Glomerular visceral epithelial cell (primary cell): Measurements from ENCODE around the gene CCDC40.
A peak's percentile ranks its signal among the peaks of the same experiment; 100 is the strongest.

Source experiments
- DNase-seq: peaks from one replicate; pipeline ENCODE4 v3.0.0-alpha.2; 2016; ENCODE audit errors: extremely low spot score

Gene CCDC40

DNA sequence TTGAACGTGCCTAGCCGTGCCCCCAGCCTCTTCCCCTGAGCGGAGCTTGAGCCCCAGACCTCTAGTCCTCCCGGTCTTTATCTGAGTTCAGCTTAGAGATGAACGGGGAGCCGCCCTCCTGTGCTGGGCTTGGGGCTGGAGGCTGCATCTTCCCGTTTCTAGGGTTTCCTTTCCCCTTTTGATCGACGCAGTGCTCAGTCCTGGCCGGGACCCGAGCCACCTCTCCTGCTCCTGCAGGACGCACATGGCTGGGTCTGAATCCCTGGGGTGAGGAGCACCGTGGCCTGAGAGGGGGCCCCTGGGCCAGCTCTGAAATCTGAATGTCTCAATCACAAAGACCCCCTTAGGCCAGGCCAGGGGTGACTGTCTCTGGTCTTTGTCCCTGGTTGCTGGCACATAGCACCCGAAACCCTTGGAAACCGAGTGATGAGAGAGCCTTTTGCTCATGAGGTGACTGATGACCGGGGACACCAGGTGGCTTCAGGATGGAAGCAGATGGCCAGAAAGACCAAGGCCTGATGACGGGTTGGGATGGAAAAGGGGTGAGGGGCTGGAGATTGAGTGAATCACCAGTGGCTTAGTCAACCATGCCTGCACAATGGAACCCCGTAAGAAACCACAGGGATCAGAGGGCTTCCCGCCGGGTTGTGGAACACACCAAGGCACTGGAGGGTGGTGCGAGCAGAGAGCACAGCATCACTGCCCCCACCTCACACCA, 65.7 kb downstream of the CCDC40 start:
- peak; percentile 42 for DNase-seq

DNA sequence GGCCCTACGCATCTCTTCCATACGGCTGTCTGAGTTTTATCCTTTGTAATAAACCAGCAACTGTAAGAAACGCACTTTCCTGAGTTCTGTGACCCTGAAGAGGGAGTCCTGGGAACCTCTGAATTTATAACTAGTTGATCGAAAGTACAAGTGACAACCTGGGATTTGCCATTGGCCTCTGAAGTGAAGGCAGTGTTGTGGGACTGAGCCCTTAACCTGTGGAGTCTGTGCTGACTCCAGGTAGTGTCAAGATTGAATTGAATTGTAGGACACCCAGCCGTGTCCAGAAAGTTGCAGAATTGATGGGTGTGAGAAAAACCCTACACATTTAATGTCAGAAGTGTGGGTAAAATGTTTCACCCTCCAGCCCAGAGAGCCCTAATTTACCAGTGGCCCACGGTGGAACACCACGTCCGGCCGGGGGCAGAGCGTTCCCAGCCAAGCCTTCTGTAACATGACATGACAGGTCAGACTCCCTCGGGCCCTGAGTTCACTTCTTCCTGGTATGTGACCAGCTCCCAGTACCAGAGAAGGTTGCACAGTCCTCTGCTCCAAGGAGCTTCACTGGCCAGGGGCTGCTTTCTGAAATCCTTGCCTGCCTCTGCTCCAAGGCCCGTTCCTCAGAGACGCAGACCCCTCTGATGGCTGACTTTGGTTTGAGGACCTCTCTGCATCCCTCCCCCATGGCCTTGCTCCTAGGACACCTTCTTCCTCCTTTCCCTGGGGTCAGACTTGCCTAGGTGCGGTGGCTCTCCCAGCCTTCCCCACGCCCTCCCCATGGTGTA, 66.4 kb downstream of the CCDC40 start:
- no peak for DNase-seq

DNA sequence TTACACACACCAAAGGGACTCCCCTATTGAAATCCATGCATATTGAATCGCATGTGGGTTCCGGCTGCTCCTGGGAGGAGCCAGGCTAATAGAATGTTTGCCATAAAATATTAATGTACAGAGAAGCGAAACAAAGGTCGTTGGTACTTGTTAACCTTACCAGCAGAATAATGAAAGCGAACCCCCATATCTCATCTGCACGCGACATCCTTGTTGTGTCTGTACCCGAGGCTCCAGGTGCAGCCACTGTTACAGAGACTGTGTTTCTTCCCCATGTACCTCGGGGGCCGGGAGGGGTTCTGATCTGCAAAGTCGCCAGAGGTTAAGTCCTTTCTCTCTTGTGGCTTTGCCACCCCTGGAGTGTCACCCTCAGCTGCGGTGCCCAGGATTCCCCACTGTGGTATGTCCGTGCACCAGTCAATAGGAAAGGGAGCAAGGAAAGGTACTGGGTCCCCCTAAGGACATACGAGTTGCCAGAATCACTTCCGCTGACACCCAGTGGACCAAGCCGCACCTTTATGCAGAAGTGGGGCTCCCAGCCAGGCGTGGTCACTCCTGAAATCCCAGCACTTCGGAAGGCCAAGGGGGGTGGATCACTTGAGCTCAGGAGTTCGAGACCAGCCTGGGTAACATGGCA, 67.1 kb downstream of the CCDC40 start:
- no peak for DNase-seq

DNA sequence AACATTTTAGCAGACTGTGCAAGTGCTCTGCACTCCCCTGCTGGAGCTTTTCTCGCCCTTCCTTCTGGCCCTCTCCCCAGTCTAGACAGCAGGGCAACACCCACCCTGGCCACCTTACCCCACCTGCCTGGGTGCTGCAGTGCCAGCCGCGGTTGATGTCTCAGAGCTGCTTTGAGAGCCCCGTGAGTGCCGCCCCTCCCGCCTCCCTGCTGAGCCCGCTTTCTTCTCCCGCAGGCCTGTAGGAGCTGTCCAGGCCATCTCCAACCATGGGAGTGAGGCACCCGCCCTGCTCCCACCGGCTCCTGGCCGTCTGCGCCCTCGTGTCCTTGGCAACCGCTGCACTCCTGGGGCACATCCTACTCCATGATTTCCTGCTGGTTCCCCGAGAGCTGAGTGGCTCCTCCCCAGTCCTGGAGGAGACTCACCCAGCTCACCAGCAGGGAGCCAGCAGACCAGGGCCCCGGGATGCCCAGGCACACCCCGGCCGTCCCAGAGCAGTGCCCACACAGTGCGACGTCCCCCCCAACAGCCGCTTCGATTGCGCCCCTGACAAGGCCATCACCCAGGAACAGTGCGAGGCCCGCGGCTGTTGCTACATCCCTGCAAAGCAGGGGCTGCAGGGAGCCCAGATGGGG, 68.0 kb downstream of the CCDC40 start:
- DNase-seq, result peak; percentile 21

DNA sequence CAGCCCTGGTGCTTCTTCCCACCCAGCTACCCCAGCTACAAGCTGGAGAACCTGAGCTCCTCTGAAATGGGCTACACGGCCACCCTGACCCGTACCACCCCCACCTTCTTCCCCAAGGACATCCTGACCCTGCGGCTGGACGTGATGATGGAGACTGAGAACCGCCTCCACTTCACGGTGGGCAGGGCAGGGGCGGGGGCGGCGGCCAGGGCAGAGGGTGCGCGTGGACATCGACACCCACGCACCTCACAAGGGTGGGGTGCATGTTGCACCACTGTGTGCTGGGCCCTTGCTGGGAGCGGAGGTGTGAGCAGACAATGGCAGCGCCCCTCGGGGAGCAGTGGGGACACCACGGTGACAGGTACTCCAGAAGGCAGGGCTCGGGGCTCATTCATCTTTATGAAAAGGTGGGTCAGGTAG, 68.5 kb downstream of the CCDC40 start:
- no peak for DNase-seq

DNA sequence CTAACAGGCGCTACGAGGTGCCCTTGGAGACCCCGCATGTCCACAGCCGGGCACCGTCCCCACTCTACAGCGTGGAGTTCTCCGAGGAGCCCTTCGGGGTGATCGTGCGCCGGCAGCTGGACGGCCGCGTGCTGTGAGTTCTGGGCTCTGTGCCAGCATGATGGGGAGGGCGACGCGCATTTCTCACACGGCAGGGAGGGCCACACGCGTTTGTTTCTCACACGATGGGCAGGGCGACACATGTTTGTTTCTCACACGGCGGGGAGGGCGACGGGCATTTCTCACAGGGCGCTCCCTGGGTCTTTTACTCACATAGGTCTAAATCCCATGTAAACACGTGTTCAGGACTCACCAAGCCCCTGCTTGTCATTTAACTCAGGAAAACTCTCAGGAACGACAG, 69.3 kb downstream of the CCDC40 start:
- no peak for DNase-seq

DNA sequence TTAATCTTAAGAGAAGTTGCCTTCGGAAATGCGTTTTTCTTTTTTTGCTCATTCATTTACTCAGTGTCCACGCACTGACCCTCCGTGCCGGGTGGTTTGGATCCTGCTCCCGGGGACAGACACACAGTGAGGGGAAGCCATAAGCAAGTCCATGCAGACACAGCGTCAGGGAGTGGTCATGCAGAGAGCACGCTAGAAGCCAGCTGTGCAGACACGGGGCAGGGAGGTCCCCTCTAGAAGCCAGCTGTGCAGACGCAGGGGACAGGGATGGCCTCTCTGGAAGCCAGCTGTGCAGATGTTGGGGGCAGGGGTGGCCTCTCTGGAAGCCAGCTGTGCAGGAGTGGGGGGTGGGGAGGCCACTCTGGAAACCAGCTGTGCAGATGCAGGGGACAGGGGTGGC, 69.7 kb downstream of the CCDC40 start:
- no peak for DNase-seq

DNA sequence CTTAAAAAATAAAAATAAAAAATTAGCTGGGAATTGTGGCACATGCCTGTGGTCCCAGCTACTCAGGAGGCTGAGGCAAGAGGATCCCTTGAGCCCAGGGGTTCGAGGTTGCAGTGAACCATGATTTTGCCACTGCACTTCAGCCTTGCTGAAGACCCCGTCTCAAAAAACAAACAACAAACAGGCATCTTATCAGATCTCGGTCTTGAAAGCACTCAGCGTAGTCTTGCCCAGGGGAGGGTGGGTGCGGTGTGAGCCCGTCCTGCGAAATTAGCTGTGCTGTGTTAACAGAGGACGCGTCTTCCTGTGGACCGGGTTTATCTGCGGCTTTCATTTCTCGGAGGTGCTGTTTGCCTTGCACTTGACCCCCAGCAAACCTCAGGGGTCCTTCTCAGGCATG, 70.3 kb downstream of the CCDC40 start:
- no peak for DNase-seq

DNA sequence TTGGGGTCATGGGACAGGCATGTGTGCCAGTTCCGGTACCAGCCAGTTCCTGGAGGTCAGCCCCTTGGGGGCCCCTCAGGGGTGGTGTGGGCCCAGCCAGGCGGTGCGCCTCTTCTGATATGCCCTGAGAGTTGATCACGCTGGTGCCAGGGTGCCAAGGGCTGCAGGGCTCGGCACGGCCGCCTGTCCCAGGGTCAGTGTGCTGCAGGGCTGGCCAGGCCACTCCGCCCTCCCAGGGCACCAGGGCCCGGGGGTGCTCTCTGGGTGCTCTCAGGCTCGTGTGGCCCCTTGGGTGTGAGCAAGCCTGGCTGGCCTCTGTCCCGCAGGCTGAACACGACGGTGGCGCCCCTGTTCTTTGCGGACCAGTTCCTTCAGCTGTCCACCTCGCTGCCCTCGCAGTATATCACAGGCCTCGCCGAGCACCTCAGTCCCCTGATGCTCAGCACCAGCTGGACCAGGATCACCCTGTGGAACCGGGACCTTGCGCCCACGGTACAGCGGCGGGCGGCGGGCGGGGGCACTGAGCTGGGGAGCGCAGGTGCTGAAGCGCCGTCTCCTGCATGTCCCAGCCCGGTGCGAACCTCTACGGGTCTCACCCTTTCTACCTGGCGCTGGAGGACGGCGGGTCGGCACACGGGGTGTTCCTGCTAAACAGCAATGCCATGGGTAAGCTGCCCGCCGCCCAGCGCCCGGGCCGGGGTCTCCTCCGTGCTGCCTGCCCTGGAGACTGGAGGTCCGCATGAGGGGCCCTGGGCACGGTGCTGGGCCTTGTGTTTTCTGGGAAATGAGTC, 71.0 kb downstream of the CCDC40 start:
- no peak for DNase-seq

DNA sequence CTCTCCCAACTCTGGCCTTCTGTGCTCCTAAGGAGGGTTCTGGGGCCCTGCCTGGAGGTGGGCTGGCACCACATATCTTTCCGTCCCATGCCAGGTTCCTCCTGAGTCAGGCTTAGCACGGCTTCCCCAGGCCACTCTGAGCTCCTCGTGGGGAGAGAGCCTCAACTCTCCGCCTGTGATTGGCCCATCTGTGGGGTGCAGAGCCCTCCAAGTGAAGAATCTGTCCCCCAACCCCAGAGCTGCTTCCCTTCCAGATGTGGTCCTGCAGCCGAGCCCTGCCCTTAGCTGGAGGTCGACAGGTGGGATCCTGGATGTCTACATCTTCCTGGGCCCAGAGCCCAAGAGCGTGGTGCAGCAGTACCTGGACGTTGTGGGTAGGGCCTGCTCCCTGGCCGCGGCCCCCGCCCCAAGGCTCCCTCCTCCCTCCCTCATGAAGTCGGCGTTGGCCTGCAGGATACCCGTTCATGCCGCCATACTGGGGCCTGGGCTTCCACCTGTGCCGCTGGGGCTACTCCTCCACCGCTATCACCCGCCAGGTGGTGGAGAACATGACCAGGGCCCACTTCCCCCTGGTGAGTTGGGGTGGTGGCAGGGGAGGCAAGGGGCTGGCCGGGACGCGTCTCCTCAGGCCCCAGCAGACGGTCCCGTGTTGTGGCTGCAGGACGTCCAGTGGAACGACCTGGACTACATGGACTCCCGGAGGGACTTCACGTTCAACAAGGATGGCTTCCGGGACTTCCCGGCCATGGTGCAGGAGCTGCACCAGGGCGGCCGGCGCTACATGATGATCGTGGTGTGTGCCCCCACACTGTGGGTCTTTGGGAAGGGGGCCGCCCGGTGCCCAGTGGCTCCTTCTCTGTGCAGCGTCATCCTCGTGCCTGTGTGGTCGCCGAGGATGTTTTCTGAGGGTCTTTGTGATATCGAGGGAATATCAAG, 71.9 kb downstream of the CCDC40 start:
- DNase-seq, result no peak

DNA sequence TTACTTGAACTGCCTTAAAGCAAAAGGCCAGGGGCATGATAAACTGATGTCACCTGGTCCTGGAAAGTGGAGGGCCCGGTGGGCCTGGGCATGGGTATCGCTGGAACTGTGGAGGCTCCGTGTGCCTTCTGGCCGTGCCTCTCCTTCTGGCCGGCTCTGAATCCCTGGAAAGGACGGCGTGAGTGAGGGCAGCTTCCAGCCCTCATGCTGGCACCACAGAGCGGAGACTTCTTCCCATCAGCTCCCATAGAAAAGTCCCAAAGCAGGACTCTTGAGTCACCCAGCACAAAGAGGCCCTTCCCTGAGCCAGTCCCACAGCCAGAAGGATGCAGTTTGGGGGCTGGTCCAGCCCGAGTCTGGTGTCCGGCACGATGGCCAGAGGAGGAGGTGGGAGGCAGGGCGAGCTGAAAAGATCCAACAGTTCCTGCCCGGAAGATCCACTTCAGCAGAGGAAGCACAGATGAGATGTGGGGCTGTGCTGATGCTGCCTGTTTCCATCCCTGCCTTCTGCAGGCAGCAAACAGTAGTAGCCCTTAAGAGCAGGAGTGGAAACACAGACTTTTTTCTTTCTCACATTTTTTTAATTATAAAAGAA, 72.7 kb downstream of the CCDC40 start:
- DNase-seq, result no peak

DNA sequence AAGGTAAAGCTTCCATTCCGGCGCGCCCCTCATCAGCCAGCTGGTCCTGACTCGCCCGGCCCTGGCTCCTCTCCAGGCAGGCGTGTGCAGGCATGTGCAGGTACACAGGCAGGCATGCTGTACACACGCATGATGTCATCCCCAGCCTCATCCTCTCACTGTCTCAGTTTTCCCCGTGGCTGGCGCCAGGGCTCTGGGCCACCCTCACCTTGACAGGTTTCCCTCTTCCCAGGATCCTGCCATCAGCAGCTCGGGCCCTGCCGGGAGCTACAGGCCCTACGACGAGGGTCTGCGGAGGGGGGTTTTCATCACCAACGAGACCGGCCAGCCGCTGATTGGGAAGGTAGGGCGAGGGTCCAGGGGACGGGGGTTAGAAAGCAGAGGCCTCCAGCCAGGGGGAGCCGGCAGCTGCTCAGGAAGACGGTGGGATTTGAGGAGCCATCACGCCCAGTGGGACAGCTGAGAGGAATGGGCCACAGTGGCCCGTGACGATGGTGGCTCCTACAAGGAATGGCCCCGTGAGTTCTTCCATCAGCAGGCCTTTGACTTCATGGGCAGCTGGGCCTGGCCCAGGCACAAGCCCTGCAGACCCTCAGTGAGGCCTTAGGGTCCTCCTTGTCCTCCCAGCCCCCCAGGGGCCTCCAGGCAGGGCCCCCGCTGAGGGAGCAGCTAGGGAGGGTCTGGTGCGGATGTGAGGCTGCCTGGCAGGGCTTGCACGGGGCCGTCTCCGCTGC, 73.4 kb downstream of the CCDC40 start:
- no peak for DNase-seq

DNA sequence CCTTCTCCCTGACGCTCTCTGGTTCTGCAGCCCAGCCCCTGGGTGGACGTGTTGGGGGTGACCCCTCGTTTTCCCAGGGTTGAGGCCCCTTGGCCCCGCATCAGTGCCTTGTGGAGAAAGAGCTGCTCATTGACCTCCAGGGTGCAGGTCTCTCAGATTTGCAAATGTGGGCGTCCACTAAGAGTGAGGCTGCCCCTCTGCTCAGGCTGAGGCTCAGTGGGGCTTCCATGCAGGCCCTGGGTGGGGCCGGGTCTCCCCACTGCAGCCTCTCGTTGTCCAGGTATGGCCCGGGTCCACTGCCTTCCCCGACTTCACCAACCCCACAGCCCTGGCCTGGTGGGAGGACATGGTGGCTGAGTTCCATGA, 74.0 kb downstream of the CCDC40 start:
- DNase-seq, result no peak

DNA sequence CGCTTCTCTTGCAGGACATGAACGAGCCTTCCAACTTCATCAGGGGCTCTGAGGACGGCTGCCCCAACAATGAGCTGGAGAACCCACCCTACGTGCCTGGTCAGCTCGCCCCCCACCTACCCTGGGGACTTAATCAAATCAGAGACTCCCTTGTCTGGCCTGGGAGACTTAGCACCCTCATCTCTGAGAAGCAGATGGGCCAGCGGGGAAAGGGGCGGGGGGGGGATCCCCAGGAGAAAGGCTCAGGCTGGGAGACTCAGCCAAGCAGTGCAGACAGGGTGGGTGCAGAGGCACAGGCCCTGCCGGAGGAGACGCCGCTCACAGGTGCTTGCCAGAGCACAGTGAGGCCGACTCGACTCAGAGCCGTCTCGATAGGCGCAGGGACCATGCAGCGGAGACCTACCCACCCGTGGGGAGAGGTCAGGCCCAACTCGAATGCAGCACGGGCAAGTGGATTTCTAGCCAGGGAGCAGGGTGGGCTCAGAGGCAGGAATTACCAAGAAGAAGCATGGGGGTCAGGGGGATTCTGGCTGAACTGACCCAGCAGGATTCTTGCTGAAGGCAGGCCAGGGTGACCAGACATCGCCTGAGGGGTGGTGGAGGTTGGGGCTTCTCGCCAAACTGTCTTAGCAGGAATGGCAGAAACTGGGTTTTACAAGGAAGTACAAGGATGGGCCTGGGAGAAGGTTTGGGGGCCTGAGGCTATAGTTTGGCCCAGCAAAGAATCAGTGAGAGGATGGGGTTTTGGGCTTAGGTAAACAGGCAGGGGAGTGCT, 74.7 kb downstream of the CCDC40 start:
- DNase-seq, result no peak

DNA sequence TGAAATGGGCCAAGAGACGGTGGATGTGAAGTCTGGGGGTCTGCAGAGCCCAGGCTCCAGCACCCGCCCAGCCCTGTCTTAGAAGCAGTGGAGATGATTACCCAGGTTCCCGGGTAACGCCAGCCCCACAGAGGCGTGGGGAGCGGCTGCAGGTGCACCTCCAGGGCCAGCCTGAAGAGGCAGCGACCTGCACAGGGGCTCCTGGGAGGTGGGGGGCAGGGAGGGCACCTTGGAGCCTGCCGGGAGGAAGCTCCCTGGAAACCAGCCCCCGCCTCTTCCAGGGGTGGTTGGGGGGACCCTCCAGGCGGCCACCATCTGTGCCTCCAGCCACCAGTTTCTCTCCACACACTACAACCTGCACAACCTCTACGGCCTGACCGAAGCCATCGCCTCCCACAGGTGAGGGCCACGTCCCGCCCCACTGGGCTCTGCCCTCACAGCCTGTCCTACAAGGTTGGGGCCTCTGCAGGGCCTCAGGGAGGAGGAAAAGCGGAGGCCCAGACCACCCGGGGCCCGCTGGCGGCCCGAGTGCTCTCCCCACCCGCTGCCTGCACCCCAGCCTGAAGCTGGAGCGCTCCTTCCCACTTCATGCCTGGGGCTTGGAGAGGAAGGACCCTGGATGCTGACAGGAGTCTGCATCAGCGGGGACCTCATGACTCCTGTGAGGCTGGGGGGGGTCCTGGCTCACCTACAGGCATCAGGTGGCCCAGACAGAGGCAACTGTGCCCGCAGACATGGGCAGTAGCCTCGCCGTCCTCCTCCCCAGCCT, 75.4 kb downstream of the CCDC40 start:
- DNase-seq, result no peak

DNA sequence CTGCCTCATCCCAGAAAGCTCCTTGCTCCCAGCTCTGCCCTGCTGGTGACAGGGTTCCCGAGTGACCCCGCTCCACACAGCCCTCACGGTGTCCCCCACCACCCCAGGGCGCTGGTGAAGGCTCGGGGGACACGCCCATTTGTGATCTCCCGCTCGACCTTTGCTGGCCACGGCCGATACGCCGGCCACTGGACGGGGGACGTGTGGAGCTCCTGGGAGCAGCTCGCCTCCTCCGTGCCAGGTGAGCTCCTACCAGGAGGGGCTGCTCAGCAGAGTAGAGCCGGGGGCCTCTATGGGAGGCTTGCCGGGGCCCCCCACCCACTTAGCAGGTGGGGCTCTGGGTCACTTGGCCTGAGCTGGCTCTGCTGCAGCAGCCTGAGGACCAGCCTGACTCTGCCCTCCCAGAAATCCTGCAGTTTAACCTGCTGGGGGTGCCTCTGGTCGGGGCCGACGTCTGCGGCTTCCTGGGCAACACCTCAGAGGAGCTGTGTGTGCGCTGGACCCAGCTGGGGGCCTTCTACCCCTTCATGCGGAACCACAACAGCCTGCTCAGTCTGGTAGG, 76.1 kb downstream of the CCDC40 start:
- DNase-seq, result peak; percentile 24

DNA sequence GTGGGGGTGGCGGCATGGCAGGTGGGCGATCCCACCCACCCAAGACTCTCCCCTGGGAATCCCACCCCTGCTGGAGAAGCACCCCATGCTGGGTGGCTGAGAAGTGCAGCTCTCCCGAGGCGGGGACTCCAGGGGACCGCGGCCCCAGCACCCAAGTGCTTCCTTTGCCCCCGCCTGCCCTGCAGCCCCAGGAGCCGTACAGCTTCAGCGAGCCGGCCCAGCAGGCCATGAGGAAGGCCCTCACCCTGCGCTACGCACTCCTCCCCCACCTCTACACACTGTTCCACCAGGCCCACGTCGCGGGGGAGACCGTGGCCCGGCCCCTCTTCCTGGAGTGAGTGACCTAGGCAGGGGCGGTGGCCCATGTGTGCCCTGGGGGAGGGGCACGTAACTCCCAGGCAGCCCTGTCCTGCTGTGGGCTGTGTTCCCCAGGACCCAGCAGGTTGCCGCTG, 76.6 kb downstream of the CCDC40 start:
- DNase-seq, result no peak

DNA sequence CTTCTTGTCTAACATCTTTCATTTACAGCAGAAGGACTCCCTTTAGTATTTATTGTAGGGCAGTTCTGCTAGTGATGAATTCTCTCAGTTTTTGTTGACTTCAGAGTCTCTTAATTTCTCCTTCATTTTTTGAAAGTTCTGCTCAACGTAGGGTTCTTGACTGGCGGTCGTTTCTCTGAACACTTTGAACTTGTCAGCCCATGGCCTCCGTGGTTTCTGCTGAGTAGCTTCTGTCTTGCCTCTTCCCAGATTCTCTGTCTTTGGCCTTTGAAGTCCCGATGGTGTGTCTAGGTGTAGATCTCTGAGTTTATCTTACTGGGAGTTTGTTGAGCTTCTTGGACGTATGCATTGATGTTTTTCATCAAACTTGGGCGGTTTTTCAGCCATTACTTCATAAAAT, 78.3 kb downstream of the CCDC40 start:
- no peak for DNase-seq
